Right lobe of liver (tissue), 6 donors: ENCODE measurements around the gene GRM7. TPM values are rescaled to one million over a fixed set of nuclear protein-coding genes. Genes with fewer than 3 reads are reported as not detected.

Experiments used
- ATAC-seq, 4 donors: fragments of 200-7000 bp; cut with Tn5 transposase; one replicate each; pipeline ENCODE4 v1.9.1; 2020; ENCODE audit warnings: mild to moderate bottlenecking in 4 of 4, moderate library complexity in 4 of 4
- DNase-seq, 3 donors: peaks; one replicate each; pipeline ENCODE4 v3.0.0-alpha.2; 2020
- H3K27ac ChIP-seq, 3 donors: fragments of 200-600 bp; one replicate each; pipeline ENCODE4 v1.8.0; 2022
- H3K27me3 ChIP-seq, 2 donors: fragments of 200-600 bp; one replicate each; pipeline ENCODE4 v1.8.0; 2022
- H3K36me3 ChIP-seq, 4 donors: fragments of 200-600 bp; sonication (generic) in 1 of 4; one replicate each; pipeline versions ENCODE4 v1.5.1 to v1.8.0; 2017 to 2022; ENCODE audit warnings: control low read depth in 1 of 4
- H3K4me1 ChIP-seq, 4 donors: fragments of 200-600 bp; sonication (generic) in 1 of 4; one replicate each; pipeline versions ENCODE4 v1.5.1 to v1.8.0; 2017 to 2022; ENCODE audit warnings: control low read depth in 1 of 4
- H3K4me3 ChIP-seq, 3 donors: fragments of 200-600 bp; one replicate each; pipeline ENCODE4 v1.8.0; 2022
- H3K9me3 ChIP-seq, 4 donors: fragments of 200-600 bp; sonication (generic) in 1 of 4; one replicate each; pipeline versions ENCODE4 v1.5.1 to v1.8.0; 2017 to 2022; ENCODE audit warnings: control low read depth in 1 of 4
- POLR2A ChIP-seq: fragments of 450-650 bp; IDR thresholded peaks from one replicate; pipeline ENCODE4 v1.6.1; 2017; ENCODE audit warnings: antibody characterized with exemption, mild to moderate bottlenecking
- WGBS: methylation state at CpG from one replicate; pipeline ENCODE4 v1.1.6; 2018; ENCODE audit warnings: low coverage, low lambda C conversion rate; ENCODE audit not compliant: insufficient coverage; ENCODE audit errors: missing lambda C conversion rate; 5-methylcytosine and 5-hydroxymethylcytosine counted together
- intact Hi-C, 2 donors: fragments of 100-400 bp; cut with DNase I; formaldehyde crosslinking; loops; one replicate each; pipeline versions ENCODE4 v1.11.2 to v1.14.1; 2022
- total RNA-seq, 6 experiments: library from RNA; depleted of rRNA in 2 of 6; stranded (reverse); fragments of >200 nt in 2 of 6; fragmentation: NEBNext Ultra II Directional in 3 of 6; extraction: Animal tissue kit (Norgen Biotek cat#: 25700) in 3 of 6; gene quantifications; one replicate each; pipeline versions ENCODE4 v1.1.0 to v1.2.4, GENCODE V29; 2016 to 2023
- TF ChIP-seq, protein P1 (sequence below), 4 donors: fragments of 200-600 bp in 3 of 4; fragments of 450-650 bp in 1 of 4; IDR thresholded peaks; one replicate each; pipeline versions ENCODE4 v1.5.1 to v1.8.0; 2016 to 2022; ENCODE audit warnings: antibody characterized with exemption in 4 of 4, mild to moderate bottlenecking in 2 of 4
- donor health status: DM: no; HTN: yes; CAD: no.
- donor health status: DM: no; HTN: no; CAD: no.
- donor health status: DM: no; HTN: no; CAD: no.
- donor health status: DM: no; HTN: yes; CAD: no.
- donor health status: DM: no; HTN: yes; CAD: no.

Gene GRM7
- total RNA-seq, 6 experiments from 2014 or later = 0.20 to 0.56 TPM; not detected in 4

DNA sequence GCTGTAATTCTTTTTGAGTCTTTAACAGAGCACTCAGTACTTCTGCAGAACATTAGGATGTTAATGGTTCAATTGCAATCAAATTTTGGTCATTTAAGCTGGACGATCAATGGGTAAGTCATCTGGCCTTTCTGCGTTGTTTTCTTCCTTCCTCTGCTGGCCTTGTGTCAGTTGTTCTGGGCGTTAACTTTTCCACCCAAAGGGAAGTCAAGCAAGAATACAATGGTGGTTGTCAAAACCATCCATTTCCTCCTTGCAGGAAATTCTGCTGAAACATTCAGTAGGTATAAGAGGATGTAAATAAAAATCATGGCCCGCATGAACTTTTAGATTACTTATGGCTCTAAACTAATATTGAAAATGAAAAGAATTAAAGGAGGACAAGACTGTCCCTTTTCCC is 584.0 kb downstream of the GRM7 start:
- DNase-seq = no peak
- WGBS = 37% methylated on average over 4 of the region's 4 CpGs
- H3K4me3 ChIP-seq = no peak overlapping the region
- no peak for ATAC-seq
- intact Hi-C loops = no loop called here
- no peaks in the 10 kb centered on the region for H3K27me3 ChIP-seq
- TF ChIP-seq POLR2A = no peak
- TF ChIP-seq, protein P1, sequence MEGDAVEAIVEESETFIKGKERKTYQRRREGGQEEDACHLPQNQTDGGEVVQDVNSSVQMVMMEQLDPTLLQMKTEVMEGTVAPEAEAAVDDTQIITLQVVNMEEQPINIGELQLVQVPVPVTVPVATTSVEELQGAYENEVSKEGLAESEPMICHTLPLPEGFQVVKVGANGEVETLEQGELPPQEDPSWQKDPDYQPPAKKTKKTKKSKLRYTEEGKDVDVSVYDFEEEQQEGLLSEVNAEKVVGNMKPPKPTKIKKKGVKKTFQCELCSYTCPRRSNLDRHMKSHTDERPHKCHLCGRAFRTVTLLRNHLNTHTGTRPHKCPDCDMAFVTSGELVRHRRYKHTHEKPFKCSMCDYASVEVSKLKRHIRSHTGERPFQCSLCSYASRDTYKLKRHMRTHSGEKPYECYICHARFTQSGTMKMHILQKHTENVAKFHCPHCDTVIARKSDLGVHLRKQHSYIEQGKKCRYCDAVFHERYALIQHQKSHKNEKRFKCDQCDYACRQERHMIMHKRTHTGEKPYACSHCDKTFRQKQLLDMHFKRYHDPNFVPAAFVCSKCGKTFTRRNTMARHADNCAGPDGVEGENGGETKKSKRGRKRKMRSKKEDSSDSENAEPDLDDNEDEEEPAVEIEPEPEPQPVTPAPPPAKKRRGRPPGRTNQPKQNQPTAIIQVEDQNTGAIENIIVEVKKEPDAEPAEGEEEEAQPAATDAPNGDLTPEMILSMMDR (IDR thresholded peaks at IDR 0.05) = no peak
- no peaks in the 10 kb centered on the region for H3K36me3 ChIP-seq
- H3K27ac ChIP-seq = no peak overlapping the region
- H3K9me3 ChIP-seq = no peaks in the 10 kb centered on the region
- H3K4me1 ChIP-seq = no peaks in the 10 kb centered on the region

DNA sequence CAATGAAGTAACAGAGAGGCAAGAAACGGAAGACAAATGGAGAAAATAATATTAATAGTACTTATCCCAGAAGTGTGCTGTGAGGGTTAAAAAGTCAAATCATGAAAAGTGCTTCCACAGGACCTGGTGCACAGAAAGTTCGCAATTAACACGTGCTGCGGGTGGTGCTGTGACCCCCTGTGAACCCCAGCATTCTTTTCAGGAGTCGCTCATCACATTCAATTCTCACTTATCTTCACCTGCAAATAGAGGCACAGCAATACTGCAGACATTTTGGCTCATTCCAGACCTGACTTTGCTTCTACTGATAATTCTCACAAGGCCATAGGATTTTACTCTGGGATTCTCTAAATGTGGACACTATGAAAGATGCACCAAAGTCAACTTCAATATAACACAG is 584.4 kb downstream of the GRM7 start:
- no peak for ATAC-seq
- TF ChIP-seq, protein P1 (IDR thresholded peaks at IDR 0.05) = no peak
- no peak for TF ChIP-seq POLR2A
- Histone ChIP-seq H3K9me3 (no peaks in the 10 kb centered on the region), H3K4me1 (no peaks in the 10 kb centered on the region), H3K36me3 (no peaks in the 10 kb centered on the region), H3K27me3 (no peaks in the 10 kb centered on the region), H3K4me3 (no peak overlapping the region), H3K27ac (no peak overlapping the region)
- WGBS = 32% methylated on average over 5 of the region's 5 CpGs
- DNase-seq = no peak
- intact Hi-C loops = no loop called here

DNA sequence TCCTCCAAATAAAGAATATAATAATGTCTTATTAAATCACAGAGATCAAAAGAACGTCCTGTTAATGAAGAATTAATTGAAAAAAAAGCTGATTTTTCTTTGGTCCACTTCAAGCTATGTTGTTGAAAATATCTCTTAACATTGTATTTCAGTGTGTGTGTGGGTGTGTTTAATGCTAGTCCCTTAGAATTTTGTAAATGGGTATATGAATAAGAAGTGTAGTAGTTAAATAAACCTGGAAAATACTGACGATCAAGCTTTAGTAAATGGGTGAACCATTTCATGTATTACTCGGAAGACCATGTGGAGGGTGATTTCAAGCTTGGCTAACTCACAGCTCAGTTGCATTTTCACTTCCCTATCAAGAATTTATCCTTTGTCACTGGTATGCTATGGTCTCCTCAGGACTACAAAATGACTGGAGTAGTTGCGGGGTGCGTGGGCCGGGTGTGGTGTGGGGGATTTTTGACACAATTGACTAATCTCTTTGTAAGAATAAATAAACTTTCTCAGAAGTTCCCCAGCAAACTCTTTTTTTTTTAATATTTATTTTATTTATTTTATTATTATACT is 586.4 kb downstream of the GRM7 start:
- intact Hi-C loops = no loop called here
- Histone ChIP-seq H3K27me3 (no peaks in the 10 kb centered on the region), H3K36me3 (no peaks in the 10 kb centered on the region), H3K4me3 (no peak overlapping the region), H3K4me1 (no peaks in the 10 kb centered on the region), H3K27ac (no peak overlapping the region), H3K9me3 (no peaks in the 10 kb centered on the region)
- DNase-seq (no peak), ATAC-seq (no peak)
- 53% methylated on average over 6 of the region's 6 CpGs for WGBS
- no peak for TF ChIP-seq POLR2A
- TF ChIP-seq, protein P1 (IDR thresholded peaks at IDR 0.05) = no peak

DNA sequence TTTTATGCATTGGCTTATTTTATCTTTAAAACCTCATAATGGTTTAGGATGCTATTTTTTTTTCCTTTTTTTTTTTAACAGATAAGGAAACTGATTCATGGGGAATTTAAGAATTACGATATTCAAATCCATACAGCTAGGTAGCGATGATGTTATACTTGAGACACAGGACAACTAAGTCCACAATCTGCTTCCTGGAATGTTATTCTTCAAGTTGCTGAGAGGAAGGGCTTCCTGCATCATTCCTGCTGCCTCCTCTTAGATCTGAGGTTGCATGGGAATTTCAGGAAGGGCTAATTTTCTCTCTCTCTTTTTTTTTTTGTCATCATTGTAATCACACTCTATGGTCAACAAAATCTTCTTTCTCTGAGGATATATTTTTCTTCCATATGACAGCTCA is 595.5 kb downstream of the GRM7 start:
- Histone ChIP-seq H3K4me3 (no peak overlapping the region), H3K36me3 (no peaks in the 10 kb centered on the region), H3K4me1 (no peaks in the 10 kb centered on the region), H3K27me3 (no peaks in the 10 kb centered on the region), H3K27ac (no peak overlapping the region), H3K9me3 (no peaks in the 10 kb centered on the region)
- intact Hi-C loops = no loop called here
- ATAC-seq (no peak), DNase-seq (no peak)
- TF ChIP-seq POLR2A = no peak
- TF ChIP-seq, protein P1 (IDR thresholded peaks at IDR 0.05) = no peak
- WGBS = 50% methylated on average over 2 of the region's 2 CpGs
